Upper lobe of right lung (tissue), 1 donor: Measurements from ENCODE around the gene MROH8. TPM values are rescaled to one million over a fixed set of nuclear protein-coding genes. Genes with fewer than 3 reads are reported as not detected.
A peak's percentile ranks its signal among the peaks of the same experiment; 100 is the strongest.

Experiments used
- ATAC-seq: fragments of 200-7000 bp; cut with Tn5 transposase; one replicate; pipeline ENCODE4 v1.9.1; 2020; ENCODE audit warnings: mild to moderate bottlenecking, moderate library complexity
- DNase-seq: peaks from one replicate; pipeline ENCODE4 v3.0.0-alpha.2; 2020
- H3K27ac ChIP-seq: fragments of 200-600 bp; one replicate; pipeline ENCODE4 v1.8.0; 2022
- H3K27me3 ChIP-seq: fragments of 200-600 bp; one replicate; pipeline ENCODE4 v1.8.0; 2022; ENCODE audit warnings: mild to moderate bottlenecking
- H3K36me3 ChIP-seq: fragments of 200-600 bp; one replicate; pipeline ENCODE4 v1.8.0; 2022
- H3K4me1 ChIP-seq: fragments of 200-600 bp; one replicate; pipeline ENCODE4 v1.8.0; 2022
- H3K4me3 ChIP-seq: fragments of 200-600 bp; one replicate; pipeline ENCODE4 v1.8.0; 2022; ENCODE audit warnings: mild to moderate bottlenecking
- H3K9me3 ChIP-seq: fragments of 200-600 bp; one replicate; pipeline ENCODE4 v1.8.0; 2022
- intact Hi-C: fragments of 100-400 bp; cut with DNase I; formaldehyde crosslinking; loops from one replicate; pipeline ENCODE4 v1.11.0; 2022
- total RNA-seq: library from RNA; stranded (reverse); fragmentation: NEBNext Ultra II Directional; extraction: Animal tissue kit (Norgen Biotek cat#: 25700); gene quantifications from one replicate; pipeline ENCODE4 v1.2.1, GENCODE V29; 2021
- TF ChIP-seq, protein P1 (sequence below): fragments of 200-600 bp; IDR thresholded peaks from one replicate; pipeline ENCODE4 v1.8.0; 2022; ENCODE audit warnings: antibody characterized with exemption
- donor health status: DM: no; HTN: yes; CAD: no; lungs with severe emphysema.

Gene MROH8
- total RNA-seq, 1 donor from 2014 or later: 1.5 TPM

GRCh38 chr20:37090407-37090806, 88.9 kb downstream of the MROH8 start:
- intact Hi-C loops: no loop called here
- no peak overlapping the region for H3K27ac ChIP-seq
- H3K9me3 ChIP-seq: no peaks in the 10 kb centered on the region
- H3K4me1 ChIP-seq: peaks cover 8% of the 10 kb centered on the region
- H3K27me3 ChIP-seq: no peaks in the 10 kb centered on the region
- DNase-seq: no peak
- no peak for ATAC-seq
- TF ChIP-seq, protein P1, sequence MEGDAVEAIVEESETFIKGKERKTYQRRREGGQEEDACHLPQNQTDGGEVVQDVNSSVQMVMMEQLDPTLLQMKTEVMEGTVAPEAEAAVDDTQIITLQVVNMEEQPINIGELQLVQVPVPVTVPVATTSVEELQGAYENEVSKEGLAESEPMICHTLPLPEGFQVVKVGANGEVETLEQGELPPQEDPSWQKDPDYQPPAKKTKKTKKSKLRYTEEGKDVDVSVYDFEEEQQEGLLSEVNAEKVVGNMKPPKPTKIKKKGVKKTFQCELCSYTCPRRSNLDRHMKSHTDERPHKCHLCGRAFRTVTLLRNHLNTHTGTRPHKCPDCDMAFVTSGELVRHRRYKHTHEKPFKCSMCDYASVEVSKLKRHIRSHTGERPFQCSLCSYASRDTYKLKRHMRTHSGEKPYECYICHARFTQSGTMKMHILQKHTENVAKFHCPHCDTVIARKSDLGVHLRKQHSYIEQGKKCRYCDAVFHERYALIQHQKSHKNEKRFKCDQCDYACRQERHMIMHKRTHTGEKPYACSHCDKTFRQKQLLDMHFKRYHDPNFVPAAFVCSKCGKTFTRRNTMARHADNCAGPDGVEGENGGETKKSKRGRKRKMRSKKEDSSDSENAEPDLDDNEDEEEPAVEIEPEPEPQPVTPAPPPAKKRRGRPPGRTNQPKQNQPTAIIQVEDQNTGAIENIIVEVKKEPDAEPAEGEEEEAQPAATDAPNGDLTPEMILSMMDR: no peak
- H3K4me3 ChIP-seq: no peak overlapping the region
- peaks cover 9% of the 10 kb centered on the region for H3K36me3 ChIP-seq

DNA sequence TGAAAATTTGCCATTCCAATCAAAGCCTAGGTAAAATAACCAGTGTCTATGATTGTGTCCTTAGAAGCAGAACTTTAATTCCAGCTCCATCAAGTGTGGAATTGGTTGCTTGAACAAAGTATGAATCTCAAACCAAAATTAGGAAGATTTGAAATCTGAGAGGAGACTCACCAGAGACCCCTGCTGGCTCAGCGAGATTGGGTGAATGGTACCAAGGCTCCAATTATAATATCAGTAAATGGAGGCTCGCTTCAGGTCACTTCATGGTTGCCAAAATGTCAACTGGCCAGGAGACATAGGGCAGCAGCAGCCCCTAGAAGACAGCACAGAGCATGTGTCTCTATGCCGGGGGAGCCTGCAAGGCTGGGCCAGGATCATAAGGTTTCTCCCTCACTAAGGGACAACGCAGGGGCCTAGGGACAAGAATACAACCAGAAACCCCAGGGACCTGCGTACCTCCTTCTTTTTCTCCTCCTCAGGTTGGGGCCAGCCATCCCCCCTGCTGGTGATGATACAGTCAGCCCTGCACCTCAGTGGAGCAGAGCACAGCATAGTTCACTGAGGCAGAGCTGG, 97.5 kb downstream of the MROH8 start:
- Histone ChIP-seq H3K27ac (no peak overlapping the region), H3K4me3 (no peak overlapping the region), H3K9me3 (no peaks in the 10 kb centered on the region), H3K27me3 (no peaks in the 10 kb centered on the region), H3K4me1 (no peaks in the 10 kb centered on the region), H3K36me3 (no peaks in the 10 kb centered on the region)
- TF ChIP-seq, protein P1: peak; percentile 36
- ATAC-seq (peak; percentile 48), DNase-seq (no peak)
- intact Hi-C loops: no loop called here

- Histone ChIP-seq H3K27ac (no peak overlapping the region), H3K4me3 (no peak overlapping the region), H3K4me1 (no peaks in the 10 kb centered on the region), H3K36me3 (no peaks in the 10 kb centered on the region), H3K9me3 (no peaks in the 10 kb centered on the region), H3K27me3 (no peaks in the 10 kb centered on the region)
- DNase-seq (no peak), ATAC-seq (no peak)
- TF ChIP-seq, protein P1: no peak
- intact Hi-C loops: no loop called here
These were observed 102.3 kb downstream of the MROH8 start for GRCh38 chr20:37077009-37077408.

- Histone ChIP-seq H3K27ac (no peak overlapping the region), H3K4me3 (no peak overlapping the region), H3K4me1 (no peaks in the 10 kb centered on the region), H3K27me3 (no peaks in the 10 kb centered on the region), H3K9me3 (no peaks in the 10 kb centered on the region), H3K36me3 (no peaks in the 10 kb centered on the region)
- intact Hi-C loops: no loop called here
- ATAC-seq: no peak
- DNase-seq: no peak
- TF ChIP-seq, protein P1: no peak
These were observed 103.2 kb downstream of the MROH8 start for GRCh38 chr20:37075932-37076685.

DNA sequence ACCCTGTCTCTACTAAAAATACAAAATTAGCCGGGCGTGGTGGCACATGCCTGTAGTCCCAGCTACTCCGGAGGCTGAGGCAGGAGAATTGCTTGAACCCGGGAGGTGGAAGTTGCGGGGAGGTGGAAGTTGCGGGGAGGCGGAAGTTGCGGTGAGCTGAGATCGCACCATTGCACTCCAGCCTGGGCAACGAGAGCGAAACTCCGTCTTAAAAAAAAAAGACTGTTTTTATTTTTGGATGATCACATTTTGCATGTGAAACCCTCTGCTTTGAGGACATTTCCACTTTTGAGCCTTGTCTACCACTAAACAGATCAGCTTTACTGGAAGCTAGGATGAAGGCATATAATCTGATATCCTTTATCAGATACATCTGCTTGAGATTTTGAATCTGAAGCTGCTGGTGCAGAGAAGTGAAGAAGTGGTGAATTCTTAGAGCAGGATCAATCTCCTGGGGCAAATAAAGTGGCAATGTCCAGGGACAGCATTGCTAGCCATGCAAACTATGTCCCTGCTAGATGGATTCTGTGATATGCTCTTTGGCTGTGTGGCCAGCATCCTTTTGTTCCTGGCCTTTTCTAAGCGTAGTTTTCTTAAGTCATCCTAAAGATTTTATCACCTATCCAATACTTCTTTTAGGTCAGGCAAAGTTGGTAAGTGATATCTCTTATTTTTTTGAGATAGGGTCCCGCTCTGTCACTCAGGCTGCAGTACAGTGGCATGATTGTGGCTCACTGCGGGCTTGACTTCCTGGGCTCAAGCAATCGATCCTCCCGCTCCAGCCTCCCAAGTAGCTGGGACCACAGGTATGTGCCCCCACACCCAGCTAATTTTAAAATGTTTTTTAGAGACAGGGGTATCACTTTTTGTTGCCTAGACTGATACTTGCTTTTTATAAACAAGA, 106.8 kb downstream of the MROH8 start:
- Histone ChIP-seq H3K36me3 (no peaks in the 10 kb centered on the region), H3K9me3 (no peaks in the 10 kb centered on the region), H3K4me3 (no peak overlapping the region), H3K27ac (no peak overlapping the region), H3K27me3 (no peaks in the 10 kb centered on the region), H3K4me1 (no peaks in the 10 kb centered on the region)
- TF ChIP-seq, protein P1: no peak
- ATAC-seq (no peak), DNase-seq (no peak)
- intact Hi-C loops: no loop called here
